HG02763 (cell line): ENCODE results near the gene DYTN.

Experiments
- ATAC-seq: cut with Tn5 transposase; IDR thresholded peaks from one replicate; pipeline ENCODE4 v1.9.1; 2021; ENCODE audit warnings: mild to moderate bottlenecking, moderate library complexity; ENCODE audit not compliant: unreplicated experiment

DYTN gene

DNA sequence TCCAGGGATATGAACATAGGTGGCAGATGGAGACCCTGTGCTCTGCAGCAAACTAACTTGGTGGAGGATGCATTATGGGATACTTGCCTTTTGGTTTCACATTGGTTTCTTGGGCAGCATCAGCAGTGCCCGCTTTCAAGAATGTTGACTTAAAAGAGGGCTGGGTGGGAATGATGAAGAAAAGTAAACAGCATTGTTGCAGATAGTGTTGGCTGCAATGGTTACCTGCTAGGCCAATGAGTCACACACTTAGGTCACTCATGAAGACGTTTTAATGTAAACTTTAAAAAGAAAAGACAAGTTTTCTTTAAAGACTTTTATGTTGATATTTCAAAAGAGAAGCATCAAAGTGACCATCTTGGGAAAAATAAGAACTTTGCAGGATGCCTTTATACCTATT, 102.0 kb downstream of the DYTN start:
- ATAC-seq: no peak

DNA sequence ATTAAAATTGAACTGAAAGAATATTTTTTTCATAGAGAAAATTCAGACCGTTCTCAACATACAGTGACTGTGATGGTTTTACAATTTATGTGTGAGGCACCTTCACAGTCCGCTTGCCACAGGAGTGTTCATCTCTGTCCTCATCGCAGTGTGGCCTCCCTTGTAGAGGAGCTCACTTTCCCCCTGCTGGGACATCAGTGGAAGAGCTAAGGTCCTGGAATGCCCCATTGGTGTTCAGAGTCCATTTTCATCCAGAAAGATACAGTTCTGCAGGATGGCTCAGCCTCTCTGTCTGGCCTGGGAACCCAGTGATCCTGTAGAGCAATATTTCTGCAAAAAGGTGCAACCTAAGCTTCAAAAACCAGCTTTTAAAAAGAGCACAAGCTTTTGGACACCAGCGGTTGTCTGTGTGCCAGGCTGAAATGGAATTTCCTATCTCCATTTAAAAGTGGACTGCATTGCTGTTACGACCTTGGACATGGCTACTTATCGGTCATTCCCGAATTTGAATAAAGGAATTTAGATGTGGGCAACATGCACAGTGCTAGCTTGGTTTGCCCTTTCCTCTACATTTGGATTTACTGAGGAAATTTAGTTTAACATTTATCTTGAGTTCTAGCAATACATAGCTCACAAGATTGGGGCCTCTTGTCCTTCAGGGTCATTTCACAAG, 102.6 kb downstream of the DYTN start:
- ATAC-seq: no peak

DNA sequence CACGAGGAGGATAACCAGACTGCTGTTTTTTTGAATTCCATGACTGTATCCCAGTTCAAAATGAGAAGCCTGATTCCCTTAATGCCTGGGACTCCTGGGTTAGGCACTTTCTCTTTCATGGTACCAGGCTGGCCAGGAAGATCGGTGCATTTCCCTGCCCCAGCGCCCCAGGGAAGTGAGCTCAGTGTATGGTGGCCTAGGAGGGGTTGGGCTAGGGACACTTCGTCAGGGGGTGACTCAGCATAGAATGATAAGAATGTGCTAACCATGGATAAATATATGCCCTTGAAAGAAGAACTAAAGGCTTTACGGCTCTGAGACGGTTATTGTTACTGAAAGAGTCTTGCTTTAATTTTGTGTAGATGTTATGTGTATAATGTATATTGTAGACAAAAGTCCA, 103.4 kb downstream of the DYTN start:
- no peak for ATAC-seq

DNA sequence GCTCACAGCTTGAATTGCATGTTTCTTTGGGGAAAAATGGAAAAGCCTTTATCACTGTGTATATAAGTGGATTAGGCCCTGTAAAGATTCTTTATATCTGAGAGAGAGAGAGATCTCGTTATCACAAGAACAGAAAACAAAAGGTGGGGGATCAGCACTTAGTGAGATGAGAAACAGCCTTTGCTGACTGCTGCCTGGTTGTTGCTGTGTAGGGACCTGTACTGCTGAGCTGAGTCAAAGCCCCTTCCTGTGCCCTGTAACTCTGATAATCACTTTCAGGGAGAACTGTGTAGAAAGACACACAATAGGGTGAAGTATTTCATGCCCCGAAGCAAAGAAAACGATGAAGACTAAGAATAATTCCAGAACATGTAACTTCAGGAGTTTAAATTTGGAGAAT, 106.5 kb downstream of the DYTN start:
- no peak for ATAC-seq

DNA sequence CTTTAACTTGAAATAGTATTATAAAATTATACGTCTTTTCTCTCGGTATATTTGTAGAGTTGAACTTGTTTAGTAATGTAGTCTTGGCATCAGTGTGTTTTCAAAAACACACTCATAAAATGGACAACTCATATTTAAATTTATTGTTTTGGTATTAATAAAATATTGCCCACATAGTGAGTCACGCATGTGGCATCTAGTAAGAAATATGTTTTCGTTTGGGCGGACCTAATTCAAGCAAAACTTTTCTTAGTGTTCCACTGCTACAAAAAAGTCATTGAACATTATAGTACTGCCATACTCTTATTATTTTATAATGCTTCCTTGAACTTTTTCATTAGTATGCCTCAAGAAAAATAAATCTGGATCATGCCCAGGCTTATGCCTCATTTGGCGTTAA, 107.0 kb downstream of the DYTN start:
- no peak for ATAC-seq

DNA sequence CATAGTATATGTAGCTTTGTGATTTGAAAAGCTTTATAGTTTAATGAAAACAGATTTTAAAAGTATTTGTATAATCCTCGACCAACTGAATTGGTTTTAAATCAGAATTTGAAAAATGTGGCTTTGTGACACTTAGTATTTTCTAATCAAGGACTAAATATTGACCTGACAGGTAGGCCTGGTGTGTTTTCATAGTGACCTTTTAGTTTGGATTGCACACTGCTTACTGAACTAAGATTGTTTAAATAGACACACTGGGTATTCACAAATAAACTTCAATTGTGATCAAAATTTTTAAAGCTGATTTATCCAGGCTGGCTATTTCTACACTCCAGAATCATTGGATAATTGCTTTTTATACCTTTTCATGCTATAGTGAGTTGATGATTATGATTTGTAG, 107.7 kb downstream of the DYTN start:
- no peak for ATAC-seq

DNA sequence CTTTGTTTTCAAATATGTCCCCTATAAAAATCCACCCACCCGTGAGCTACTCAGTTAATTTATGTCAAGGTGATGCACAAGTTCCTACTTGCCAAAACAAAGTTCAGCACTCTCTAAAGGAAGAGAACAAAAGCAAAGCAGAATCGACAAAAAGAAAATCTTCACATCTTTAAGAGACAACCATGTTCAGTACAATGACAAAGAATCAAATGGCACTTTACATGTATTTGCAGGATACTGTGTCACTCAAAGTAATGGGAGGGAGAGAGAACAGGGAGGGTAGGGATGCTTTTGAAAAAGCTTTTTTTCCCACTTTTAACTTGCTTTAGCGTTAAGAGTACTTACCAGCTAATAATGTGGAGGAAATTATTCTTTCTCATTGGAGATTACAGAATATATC, 115.0 kb downstream of the DYTN start:
- ATAC-seq: no peak
